Measurements from ENCODE around the gene GABBR1. TPM values are rescaled to one million over a fixed set of nuclear protein-coding genes. Genes with fewer than 3 reads are reported as not detected.

Gene GABBR1
- total RNA-seq, 4 donors from 2014 or later = 18.5 to 41.8 (median 21.9) TPM

GRCh38 chr6:29537714-29538403, 95.1 kb downstream of the GABBR1 start:
- ATAC-seq (ENCODE audit: low FRiP score) (no peak), DNase-seq (ENCODE audit: low spot score) (no peak)
- TF ChIP-seq CTCF (IDR thresholded peaks at IDR 0.05) = no peak

- no peak for DNase-seq (ENCODE audit: low spot score)
- TF ChIP-seq CTCF (IDR thresholded peaks at IDR 0.05) = no peak
- ATAC-seq (ENCODE audit: low FRiP score) = no peak
Observed at GRCh38 chr6:29532320-29532951, 100.5 kb downstream of the GABBR1 start.

- no peak for TF ChIP-seq CTCF (IDR thresholded peaks at IDR 0.05)
- no peak for ATAC-seq (ENCODE audit: low FRiP score)
- no peak for DNase-seq (ENCODE audit: low spot score)
Observed at GRCh38 chr6:29531668-29532067, 101.3 kb downstream of the GABBR1 start.

- DNase-seq (ENCODE audit: low spot score) (no peak), ATAC-seq (ENCODE audit: low FRiP score) (no peak)
- TF ChIP-seq CTCF (IDR thresholded peaks at IDR 0.05) = no peak
Observed at GRCh38 chr6:29530671-29531310, 102.2 kb downstream of the GABBR1 start.

- TF ChIP-seq CTCF (IDR thresholded peaks at IDR 0.05) = no peak
- no peak for DNase-seq (ENCODE audit: low spot score)
Observed at GRCh38 chr6:29529956-29530355, 103.0 kb downstream of the GABBR1 start.

GRCh38 chr6:29528988-29529560, 103.9 kb downstream of the GABBR1 start:
- TF ChIP-seq CTCF (IDR thresholded peaks at IDR 0.05) = no peak
- DNase-seq (ENCODE audit: low spot score) (no peak), ATAC-seq (ENCODE audit: low FRiP score) (no peak)

More at GRCh38 chr6:29529956-29530355, 103.0 kb downstream of the GABBR1 start:
- no peak for ATAC-seq (ENCODE audit: low FRiP score)

Measured in omental fat pad (tissue), 4 donors.